HepG2 (cell line): ENCODE data around the gene PHF19. TPM values are rescaled to one million over a fixed set of nuclear protein-coding genes. Genes with fewer than 3 reads are reported as not detected.

ENCODE experiments used
- ADNP ChIP-seq: sonication (generic); formaldehyde crosslinking; IDR thresholded peaks from 2 replicates; pipeline ENCODE4 v1.4.0; 2020; ENCODE audit warnings: missing genetic modification reagents
- ATF5 ChIP-seq: sonication (generic); formaldehyde crosslinking; IDR thresholded peaks from 2 replicates; pipeline ENCODE4 v1.4.0; 2020; ENCODE audit warnings: mild to moderate bottlenecking, low read depth, missing genetic modification reagents
- FOSL2 ChIP-seq: sonication (generic); formaldehyde crosslinking; IDR thresholded peaks from 2 replicates; pipeline ENCODE4 v1.4.0; 2020; ENCODE audit warnings: missing genetic modification reagents
- HMGXB3 ChIP-seq: sonication (generic); formaldehyde crosslinking; IDR thresholded peaks from 2 replicates; pipeline ENCODE4 v1.4.0; 2020; ENCODE audit warnings: missing genetic modification reagents, borderline replicate concordance
- RFXANK ChIP-seq: IDR thresholded peaks from 2 replicates; pipeline ENCODE4 v1.6.1; 2016
- RORA ChIP-seq: sonication (generic); formaldehyde crosslinking; IDR thresholded peaks from 2 replicates; pipeline ENCODE4 v1.5.0; 2020; ENCODE audit warnings: mild to moderate bottlenecking, missing genetic modification reagents, moderate library complexity
- SAP130 ChIP-seq: IDR thresholded peaks from 2 replicates; pipeline ENCODE4 v1.6.1; 2016; ENCODE audit warnings: low read depth
- ZBTB37 ChIP-seq: sonication (generic); formaldehyde crosslinking; IDR thresholded peaks from 2 replicates; pipeline ENCODE4 v1.4.0; 2020; ENCODE audit warnings: mild to moderate bottlenecking, missing genetic modification reagents
- ZBTB38 ChIP-seq: sonication (generic); formaldehyde crosslinking; IDR thresholded peaks from 2 replicates; pipeline ENCODE4 v1.5.1; 2020; ENCODE audit warnings: mild to moderate bottlenecking, missing genetic modification reagents
- ZNF138 ChIP-seq: sonication (generic); formaldehyde crosslinking; IDR thresholded peaks from 2 replicates; pipeline ENCODE4 v1.5.0; 2020; ENCODE audit warnings: mild to moderate bottlenecking, low read depth, missing genetic modification reagents
- ZNF792 ChIP-seq: IDR thresholded peaks from 2 replicates; pipeline ENCODE4 v1.6.1; 2016
- ZSCAN25 ChIP-seq: sonication (generic); formaldehyde crosslinking; IDR thresholded peaks from 2 replicates; pipeline ENCODE4 v1.8.0; 2022; ENCODE audit warnings: mild to moderate bottlenecking, missing genetic modification reagents
- polyA plus RNA-seq, 8 experiments: library from polyadenylated mRNA; depleted of rRNA in 3 of 8; stranded (reverse) in 7 of 8; unstranded in 1 of 8; fragments of >200 nt; fragmentation: Illumina TruSeq in 4 of 8; extraction: Trizol in 4 of 8; gene quantifications; 2 replicates each; pipeline versions ENCODE4 v1.2.1 to v1.2.3, GENCODE V29; 2011 to 2016; ENCODE audit warnings: low read depth in 4 of 8, missing spikeins in 1 of 8, mixed read lengths in 1 of 8; ENCODE audit not compliant: insufficient read depth in 1 of 8
- total RNA-seq, 5 experiments: library from RNA; depleted of rRNA; stranded (reverse); fragments of >200 nt; fragmentation: Illumina TruSeq; extraction: Trizol; gene quantifications; 2 replicates each; pipeline ENCODE4 v1.2.3, GENCODE V29; 2016; ENCODE audit warnings: low read depth in 1 of 5
- TF ChIP-seq, protein P1 (sequence below): sonication (generic); formaldehyde crosslinking; IDR thresholded peaks from 2 replicates; pipeline ENCODE4 v1.4.0; 2020; ENCODE audit warnings: missing genetic modification reagents, mild to moderate bottlenecking, borderline replicate concordance
- TF ChIP-seq, protein P2 (sequence below): sonication (generic); formaldehyde crosslinking; IDR thresholded peaks from 2 replicates; pipeline ENCODE4 v1.5.1; 2020; ENCODE audit warnings: mild to moderate bottlenecking, missing genetic modification reagents, moderate library complexity
- TF ChIP-seq, protein P3 (sequence below): sonication (generic); formaldehyde crosslinking; IDR thresholded peaks from 2 replicates; pipeline ENCODE4 v1.8.0; 2022; ENCODE audit warnings: missing genetic modification reagents, mild to moderate bottlenecking, borderline replicate concordance

Gene PHF19
- total and polyA plus RNA-seq, 2 of the 13 experiments (the other 11 are each of a cell fraction or from before 2014, with no cell fraction given): 29.7 to 41.3 TPM

GRCh38 chr9:120877276-120878034 lies 467 bp upstream of the PHF19 start (continued):
- TF ChIP-seq SAP130 (CRISPR knock-in tag): peak; percentile 44
- 0 out of 2 replicates have a peak, but pooled peaks have one; percentile 37 for TF ChIP-seq ZNF138 (CRISPR knock-in tag)
- TF ChIP-seq ZSCAN25: peak; percentile 18; the same call in 1 of the 2 replicates
- no peak for TF ChIP-seq ZNF792 (CRISPR knock-in tag)
- TF ChIP-seq, protein P1, sequence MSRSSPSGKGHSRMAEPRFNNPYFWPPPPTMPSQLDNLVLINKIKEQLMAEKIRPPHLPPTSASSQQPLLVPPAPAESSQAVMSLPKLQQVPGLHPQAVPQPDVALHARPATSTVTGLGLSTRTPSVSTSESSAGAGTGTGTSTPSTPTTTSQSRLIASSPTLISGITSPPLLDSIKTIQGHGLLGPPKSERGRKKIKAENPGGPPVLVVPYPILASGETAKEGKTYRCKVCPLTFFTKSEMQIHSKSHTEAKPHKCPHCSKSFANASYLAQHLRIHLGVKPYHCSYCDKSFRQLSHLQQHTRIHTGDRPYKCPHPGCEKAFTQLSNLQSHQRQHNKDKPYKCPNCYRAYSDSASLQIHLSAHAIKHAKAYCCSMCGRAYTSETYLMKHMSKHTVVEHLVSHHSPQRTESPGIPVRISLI (CRISPR knock-in tag): no peak
- no peak for TF ChIP-seq RFXANK (CRISPR knock-in tag)
- TF ChIP-seq ZBTB38 (CRISPR knock-in tag): peak; percentile 62; the same call in 1 of the 2 replicates
- TF ChIP-seq ZBTB37: no peak
- TF ChIP-seq, protein P2, sequence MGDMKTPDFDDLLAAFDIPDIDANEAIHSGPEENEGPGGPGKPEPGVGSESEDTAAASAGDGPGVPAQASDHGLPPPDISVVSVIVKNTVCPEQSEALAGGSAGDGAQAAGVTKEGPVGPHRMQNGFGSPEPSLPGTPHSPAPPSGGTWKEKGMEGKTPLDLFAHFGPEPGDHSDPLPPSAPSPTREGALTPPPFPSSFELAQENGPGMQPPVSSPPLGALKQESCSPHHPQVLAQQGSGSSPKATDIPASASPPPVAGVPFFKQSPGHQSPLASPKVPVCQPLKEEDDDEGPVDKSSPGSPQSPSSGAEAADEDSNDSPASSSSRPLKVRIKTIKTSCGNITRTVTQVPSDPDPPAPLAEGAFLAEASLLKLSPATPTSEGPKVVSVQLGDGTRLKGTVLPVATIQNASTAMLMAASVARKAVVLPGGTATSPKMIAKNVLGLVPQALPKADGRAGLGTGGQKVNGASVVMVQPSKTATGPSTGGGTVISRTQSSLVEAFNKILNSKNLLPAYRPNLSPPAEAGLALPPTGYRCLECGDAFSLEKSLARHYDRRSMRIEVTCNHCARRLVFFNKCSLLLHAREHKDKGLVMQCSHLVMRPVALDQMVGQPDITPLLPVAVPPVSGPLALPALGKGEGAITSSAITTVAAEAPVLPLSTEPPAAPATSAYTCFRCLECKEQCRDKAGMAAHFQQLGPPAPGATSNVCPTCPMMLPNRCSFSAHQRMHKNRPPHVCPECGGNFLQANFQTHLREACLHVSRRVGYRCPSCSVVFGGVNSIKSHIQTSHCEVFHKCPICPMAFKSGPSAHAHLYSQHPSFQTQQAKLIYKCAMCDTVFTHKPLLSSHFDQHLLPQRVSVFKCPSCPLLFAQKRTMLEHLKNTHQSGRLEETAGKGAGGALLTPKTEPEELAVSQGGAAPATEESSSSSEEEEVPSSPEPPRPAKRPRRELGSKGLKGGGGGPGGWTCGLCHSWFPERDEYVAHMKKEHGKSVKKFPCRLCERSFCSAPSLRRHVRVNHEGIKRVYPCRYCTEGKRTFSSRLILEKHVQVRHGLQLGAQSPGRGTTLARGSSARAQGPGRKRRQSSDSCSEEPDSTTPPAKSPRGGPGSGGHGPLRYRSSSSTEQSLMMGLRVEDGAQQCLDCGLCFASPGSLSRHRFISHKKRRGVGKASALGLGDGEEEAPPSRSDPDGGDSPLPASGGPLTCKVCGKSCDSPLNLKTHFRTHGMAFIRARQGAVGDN: peak; percentile 84
- peak; percentile 43 for TF ChIP-seq FOSL2
- TF ChIP-seq ATF5: no peak
- TF ChIP-seq, protein P3, sequence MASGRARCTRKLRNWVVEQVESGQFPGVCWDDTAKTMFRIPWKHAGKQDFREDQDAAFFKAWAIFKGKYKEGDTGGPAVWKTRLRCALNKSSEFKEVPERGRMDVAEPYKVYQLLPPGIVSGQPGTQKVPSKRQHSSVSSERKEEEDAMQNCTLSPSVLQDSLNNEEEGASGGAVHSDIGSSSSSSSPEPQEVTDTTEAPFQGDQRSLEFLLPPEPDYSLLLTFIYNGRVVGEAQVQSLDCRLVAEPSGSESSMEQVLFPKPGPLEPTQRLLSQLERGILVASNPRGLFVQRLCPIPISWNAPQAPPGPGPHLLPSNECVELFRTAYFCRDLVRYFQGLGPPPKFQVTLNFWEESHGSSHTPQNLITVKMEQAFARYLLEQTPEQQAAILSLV (CRISPR knock-in tag): peak; percentile 46; the same call in 1 of the 2 replicates
- TF ChIP-seq RORA (CRISPR knock-in tag): no peak
- TF ChIP-seq HMGXB3 (CRISPR knock-in tag): no peak
- TF ChIP-seq ADNP (CRISPR knock-in tag): no peak
